Measurements from ENCODE around the gene C1orf159.

- no peak for TF ChIP-seq CTCF (IDR thresholded peaks at IDR 0.05)
- TF ChIP-seq EZH2 (IDR thresholded peaks at IDR 0.05; ENCODE audit: borderline replicate concordance, insufficient read depth, low read depth, low read length, poor library complexity, severe bottlenecking), result no peak
Measured at GRCh38 chr1:1047963-1048362, 67.9 kb downstream of the C1orf159 start.
